CD14-positive monocyte (primary cell): ENCODE measurements around the gene PPFIA3. TPM values are rescaled to one million over a fixed set of nuclear protein-coding genes. Genes with fewer than 3 reads are reported as not detected.

Experiments
- DNase-seq, 3 donors: peaks; one replicate each; pipeline ENCODE4 v3.0.0-alpha.2; 2011 to 2022
- H2AFZ ChIP-seq: 2 replicates; pipeline ENCODE4 v1.6.0; 2012; ENCODE audit warnings: mild to moderate bottlenecking, low read depth, low read length, inconsistent platforms; ENCODE audit not compliant: insufficient read depth, poor library complexity, severe bottlenecking
- H3K27ac ChIP-seq, 2 donors: 1 replicate in 1 of 2; 2 replicates in 1 of 2; pipeline ENCODE4 v1.5.1; 2012 to 2013; ENCODE audit warnings: low read length in 2 of 2, control low read depth in 1 of 2, inconsistent platforms in 1 of 2, low read depth in 1 of 2, mild to moderate bottlenecking in 1 of 2
- H3K27me3 ChIP-seq, 2 donors: one replicate each; pipeline versions ENCODE4 v1.6.0 to v1.6.1; 2011 to 2013; ENCODE audit warnings: low read length in 2 of 2; ENCODE audit not compliant: control insufficient read depth in 2 of 2, insufficient read depth in 2 of 2
- H3K36me3 ChIP-seq, 2 donors: replicated peaks in 1 of 2; 1 replicate in 1 of 2; 2 replicates in 1 of 2; pipeline versions ENCODE4 v1.5.1 to v1.6.1; 2012 to 2013; ENCODE audit warnings: low read length in 2 of 2, control low read depth in 1 of 2, inconsistent platforms in 1 of 2, mild to moderate bottlenecking in 1 of 2; ENCODE audit not compliant: insufficient read depth in 2 of 2, control insufficient read depth in 1 of 2
- H3K4me1 ChIP-seq, 2 donors: 1 replicate in 1 of 2; 2 replicates in 1 of 2; pipeline versions ENCODE4 v1.5.1 to v1.6.1; 2012 to 2013; ENCODE audit warnings: low read length in 2 of 2, control low read depth in 1 of 2, inconsistent platforms in 1 of 2, mild to moderate bottlenecking in 1 of 2, moderate library complexity in 1 of 2; ENCODE audit not compliant: insufficient read depth in 2 of 2, control insufficient read depth in 1 of 2
- H3K4me2 ChIP-seq: replicated peaks from 2 replicates; pipeline ENCODE3; 2012; ENCODE audit warnings: low read length, moderate library complexity, mild to moderate bottlenecking; ENCODE audit not compliant: poor library complexity, severe bottlenecking; ENCODE audit errors: extremely low read depth
- H3K4me3 ChIP-seq, 3 experiments: fragments of 200-600 bp in 1 of 3; sonication (generic) in 1 of 3; replicated peaks in 1 of 3; 1 replicate in 2 of 3; 2 replicates in 1 of 3; pipeline ENCODE4 v1.5.1; 2011 to 2013; ENCODE audit warnings: low read length in 3 of 3, mild to moderate bottlenecking in 3 of 3, control low read depth in 2 of 3, low read depth in 2 of 3, inconsistent platforms in 1 of 3, moderate library complexity in 1 of 3
- H3K79me2 ChIP-seq: 2 replicates; pipeline ENCODE4 v1.6.0; 2012; ENCODE audit warnings: mild to moderate bottlenecking, control low read depth, inconsistent platforms, low read length, moderate library complexity; ENCODE audit not compliant: insufficient read depth
- H3K9ac ChIP-seq: 2 replicates; pipeline ENCODE4 v1.6.0; 2017; ENCODE audit warnings: low read length, mild to moderate bottlenecking; ENCODE audit not compliant: insufficient read depth, poor library complexity, severe bottlenecking
- H3K9me3 ChIP-seq, 2 donors: replicated peaks in 1 of 2; 1 replicate in 1 of 2; 2 replicates in 1 of 2; pipeline versions ENCODE4 v1.5.1 to v1.6.1; 2012 to 2013; ENCODE audit warnings: low read length in 2 of 2, control low read depth in 1 of 2; ENCODE audit not compliant: control insufficient read depth in 1 of 2, insufficient read depth in 1 of 2
- H4K20me1 ChIP-seq: 2 replicates; pipeline ENCODE4 v1.6.0; 2012; ENCODE audit warnings: mild to moderate bottlenecking, low read length, control low read depth, moderate library complexity; ENCODE audit not compliant: insufficient read depth
- H3K27ac Mint-ChIP-seq, 7 donors: one replicate each; pipeline ENCODE4 v1.8.0; 2020; ENCODE audit warnings: mild to moderate bottlenecking in 7 of 7, mixed read lengths in 7 of 7, moderate library complexity in 6 of 7, inconsistent platforms in 2 of 7
- H3K27me3 Mint-ChIP-seq, 3 donors: one replicate each; pipeline ENCODE4 v1.8.0; 2021 to 2022; ENCODE audit warnings: low read depth in 3 of 3, mild to moderate bottlenecking in 3 of 3, mixed read lengths in 3 of 3, moderate library complexity in 3 of 3, inconsistent platforms in 1 of 3
- H3K36me3 Mint-ChIP-seq, 2 donors: one replicate each; pipeline ENCODE4 v1.8.0; 2020; ENCODE audit warnings: mixed read lengths in 2 of 2, inconsistent platforms in 1 of 2, mild to moderate bottlenecking in 1 of 2
- H3K4me1 Mint-ChIP-seq: one replicate; pipeline ENCODE4 v1.8.0; 2020; ENCODE audit warnings: mild to moderate bottlenecking, mixed read lengths
- H3K4me3 Mint-ChIP-seq, 2 donors: one replicate each; pipeline ENCODE4 v1.8.0; 2020; ENCODE audit warnings: mild to moderate bottlenecking in 2 of 2, mixed read lengths in 2 of 2, moderate library complexity in 1 of 2
- H3K9me3 Mint-ChIP-seq, 7 donors: one replicate each; pipeline ENCODE4 v1.8.0; 2020 to 2022; ENCODE audit warnings: mixed read lengths in 7 of 7, mild to moderate bottlenecking in 6 of 7, moderate library complexity in 6 of 7, inconsistent platforms in 2 of 7
- CTCF ChIP-seq: fragments of 200-600 bp; IDR thresholded peaks from one replicate; pipeline ENCODE4 v1.8.0; 2022; ENCODE audit warnings: antibody characterized with exemption, mild to moderate bottlenecking
- WGBS: methylation state at CpG from one replicate; pipeline ENCODE4 v1.1.5; 2013; ENCODE audit warnings: missing lambda C conversion rate; ENCODE audit not compliant: insufficient coverage; 5-methylcytosine and 5-hydroxymethylcytosine counted together
- intact Hi-C, 2 donors: fragments of 100-400 bp; cut with micrococcal nuclease; formaldehyde crosslinking; loops; one replicate each; pipeline versions ENCODE4 v1.15.0 to v1.15.1; 2023
- polyA plus RNA-seq, 3 donors: library from polyadenylated mRNA; depleted of rRNA in 1 of 3; unstranded in 2 of 3; stranded (reverse) in 1 of 3; fragments of 300-500 nt in 2 of 3; fragments of >200 nt in 1 of 3; fragmentation: Illumina TruSeq in 2 of 3; gene quantifications; 1 replicate in 2 of 3; 2 replicates in 1 of 3; pipeline ENCODE4 v1.2.3, GENCODE V29; 2012 to 2021

Gene PPFIA3
- polyA plus RNA-seq, 3 donors: 0.43 TPM; not detected in 2

GRCh38 chr19:49190781-49191180, 71.4 kb downstream of the PPFIA3 start:
- Mint-ChIP-seq H3K27me3 (peaks cover 7 to 18% (median 11%) of the 10 kb centered on the region in 3 donors), H3K36me3 (peaks cover 0 to 9% of the 10 kb centered on the region in 2 donors), H3K9me3 (peaks cover 3 to 15% (median 6%) of the 10 kb centered on the region in 7 donors), H3K4me3 (no peak overlapping the region), H3K4me1 (peaks cover 8% of the 10 kb centered on the region), H3K27ac (no peak overlapping the region)
- Histone ChIP-seq H3K4me3 (no peak overlapping the region), H3K9me3 (peaks cover 0 to 4% of the 10 kb centered on the region in 2 donors), H3K4me2 (no peak overlapping the region), H3K9ac (no peak overlapping the region), H2AFZ (no peak overlapping the region), H3K27me3 (peaks cover 0 to 2% of the 10 kb centered on the region in 2 donors), H3K27ac (no peak overlapping the region), H3K36me3 (no peaks in the 10 kb centered on the region), H3K4me1 (peaks cover 5 to 7% of the 10 kb centered on the region in 2 donors), H3K79me2 (no peaks in the 10 kb centered on the region), H4K20me1 (no peaks in the 10 kb centered on the region)
- no peak for TF ChIP-seq CTCF
- intact Hi-C loops: no loop called here
- WGBS: 90% methylated on average over 2 of the region's 3 CpGs
- no peak for DNase-seq

- 95% methylated on average over 4 of the region's 6 CpGs for WGBS
- peaks cover 3 to 15% (median 6%) of the 10 kb centered on the region in 7 donors for H3K9me3 Mint-ChIP-seq
- H3K4me2 ChIP-seq: no peak overlapping the region
- no peak overlapping the region for H3K27ac ChIP-seq
- peaks cover 0 to 4% of the 10 kb centered on the region in 2 donors for H3K9me3 ChIP-seq
- H3K4me1 Mint-ChIP-seq: peaks cover 13% of the 10 kb centered on the region
- H3K9ac ChIP-seq: no peak overlapping the region
- DNase-seq: no peak
- peaks cover 0 to 2% of the 10 kb centered on the region in 2 donors for H3K27me3 ChIP-seq
- peak overlapping the region in 1 of 7 donors; percentile 50 for H3K27ac Mint-ChIP-seq
- no peak for TF ChIP-seq CTCF
- H2AFZ ChIP-seq: no peak overlapping the region
- H3K79me2 ChIP-seq: no peaks in the 10 kb centered on the region
- H3K4me3 ChIP-seq: no peak overlapping the region
- H4K20me1 ChIP-seq: no peaks in the 10 kb centered on the region
- H3K36me3 Mint-ChIP-seq: peaks cover 0 to 9% of the 10 kb centered on the region in 2 donors
- intact Hi-C loops: no loop called here
- no peak overlapping the region for H3K4me3 Mint-ChIP-seq
- peaks cover 4 to 14% (median 9%) of the 10 kb centered on the region in 3 donors for H3K27me3 Mint-ChIP-seq
- no peaks in the 10 kb centered on the region for H3K36me3 ChIP-seq
- peaks cover 12 to 17% of the 10 kb centered on the region in 2 donors for H3K4me1 ChIP-seq
Measured at GRCh38 chr19:49193822-49194394, 74.6 kb downstream of the PPFIA3 start.
